SU-DHL-6 (cell line): ENCODE measurements around the gene WAPL.

Experiments
- EZH2phosphoT487 ChIP-seq: fragments of 200-600 bp; sonication (generic), shearing (Covaris generic); conservative IDR thresholded peaks from 2 replicates; pipeline ENCODE4 v1.6.1; 2018; ENCODE audit warnings: mild to moderate bottlenecking, antibody characterized with exemption, low read length, moderate library complexity, mixed read lengths
- TF ChIP-seq, protein P1 (sequence below): fragments of 200-600 bp; sonication (generic); IDR thresholded peaks from one replicate; pipeline ENCODE4 v1.5.1; 2017; ENCODE audit warnings: antibody characterized with exemption, mild to moderate bottlenecking, low read length, moderate library complexity; ENCODE audit not compliant: insufficient read depth, poor library complexity, severe bottlenecking

DNA sequence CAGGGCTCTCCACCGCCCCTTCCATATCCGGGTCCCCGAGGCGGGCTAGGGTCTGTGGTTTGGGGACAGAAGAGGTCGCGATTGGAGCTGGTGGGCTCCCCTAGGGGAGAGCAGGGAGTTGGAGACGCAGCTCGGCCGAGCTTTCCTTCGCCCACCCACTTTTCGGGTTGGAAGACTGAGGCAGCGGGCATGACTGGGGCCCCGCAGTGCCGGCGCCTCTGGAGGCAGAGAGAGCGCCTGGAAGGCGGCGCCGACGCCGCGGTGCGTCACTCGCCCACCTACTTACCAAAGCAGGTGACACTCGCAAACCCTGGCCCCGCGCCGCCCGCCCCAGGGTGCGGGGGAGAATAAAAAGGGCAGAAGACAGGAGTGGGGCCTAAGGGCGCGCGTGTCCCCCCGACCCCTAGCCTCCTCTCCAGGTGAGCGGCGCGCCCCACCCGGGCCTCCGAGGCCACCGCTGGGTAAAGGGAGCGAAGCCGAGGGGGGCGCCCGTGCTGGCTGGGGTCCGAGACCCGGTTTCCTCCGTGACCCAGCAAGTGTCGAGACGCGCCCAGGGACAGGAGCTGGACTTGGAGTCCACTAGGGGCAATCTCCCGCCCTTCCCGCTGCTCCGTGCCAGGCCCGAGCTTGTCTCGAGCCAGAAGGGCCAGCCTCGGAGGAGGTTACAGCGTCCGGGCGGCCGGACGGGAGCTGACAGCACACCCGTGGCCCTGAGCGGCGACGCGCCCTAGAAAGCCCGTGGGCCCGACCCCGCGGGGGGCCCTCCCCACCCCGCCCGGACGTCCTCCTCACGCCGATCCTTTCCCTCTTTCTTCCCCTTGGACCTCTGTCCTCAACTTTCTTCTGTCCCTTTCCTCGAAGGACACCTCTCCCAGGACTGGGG lies 120.6 kb downstream of the WAPL start:
- TF ChIP-seq, protein P1, sequence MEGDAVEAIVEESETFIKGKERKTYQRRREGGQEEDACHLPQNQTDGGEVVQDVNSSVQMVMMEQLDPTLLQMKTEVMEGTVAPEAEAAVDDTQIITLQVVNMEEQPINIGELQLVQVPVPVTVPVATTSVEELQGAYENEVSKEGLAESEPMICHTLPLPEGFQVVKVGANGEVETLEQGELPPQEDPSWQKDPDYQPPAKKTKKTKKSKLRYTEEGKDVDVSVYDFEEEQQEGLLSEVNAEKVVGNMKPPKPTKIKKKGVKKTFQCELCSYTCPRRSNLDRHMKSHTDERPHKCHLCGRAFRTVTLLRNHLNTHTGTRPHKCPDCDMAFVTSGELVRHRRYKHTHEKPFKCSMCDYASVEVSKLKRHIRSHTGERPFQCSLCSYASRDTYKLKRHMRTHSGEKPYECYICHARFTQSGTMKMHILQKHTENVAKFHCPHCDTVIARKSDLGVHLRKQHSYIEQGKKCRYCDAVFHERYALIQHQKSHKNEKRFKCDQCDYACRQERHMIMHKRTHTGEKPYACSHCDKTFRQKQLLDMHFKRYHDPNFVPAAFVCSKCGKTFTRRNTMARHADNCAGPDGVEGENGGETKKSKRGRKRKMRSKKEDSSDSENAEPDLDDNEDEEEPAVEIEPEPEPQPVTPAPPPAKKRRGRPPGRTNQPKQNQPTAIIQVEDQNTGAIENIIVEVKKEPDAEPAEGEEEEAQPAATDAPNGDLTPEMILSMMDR = no peak
- TF ChIP-seq EZH2phosphoT487 = no peak
